Left ventricle myocardium inferior (tissue), 1 donor: ENCODE results near the gene CASZ1. TPM values are rescaled to one million over a fixed set of nuclear protein-coding genes. Genes with fewer than 3 reads are reported as not detected.

Source experiments
- DNase-seq: peaks from one replicate; pipeline ENCODE4 v3.0.0-alpha.2; 2020
- H3K27ac ChIP-seq: fragments of 200-600 bp; replicated peaks from 2 replicates; pipeline ENCODE4 v1.8.0; 2021
- H3K27me3 ChIP-seq: fragments of 200-600 bp; 2 replicates; pipeline ENCODE4 v1.8.0; 2021; ENCODE audit warnings: low read depth
- H3K36me3 ChIP-seq: fragments of 200-600 bp; 2 replicates; pipeline ENCODE4 v1.8.0; 2021
- H3K4me1 ChIP-seq: fragments of 200-600 bp; 2 replicates; pipeline ENCODE4 v1.8.0; 2021
- H3K4me3 ChIP-seq: fragments of 200-600 bp; 2 replicates; pipeline ENCODE4 v1.8.0; 2021; ENCODE audit warnings: mild to moderate bottlenecking, moderate library complexity
- H3K9me3 ChIP-seq: fragments of 200-600 bp; replicated peaks from 2 replicates; pipeline ENCODE4 v1.8.0; 2021
- CTCF ChIP-seq: fragments of 200-600 bp; IDR thresholded peaks from 2 replicates; pipeline ENCODE4 v1.8.0; 2021; ENCODE audit warnings: antibody characterized with exemption, mild to moderate bottlenecking, borderline replicate concordance
- intact Hi-C: fragments of 100-400 bp; cut with micrococcal nuclease; formaldehyde crosslinking; loops from one replicate; pipeline ENCODE4 v1.11.0; 2022
- total RNA-seq: library from RNA; stranded (reverse); fragmentation: NEBNext Ultra II Directional; extraction: Animal tissue kit (Norgen Biotek cat#: 25700); gene quantifications from one replicate; pipeline ENCODE4 v1.2.1, GENCODE V29; 2021
- donor health status: DM: no; HTN: yes; CAD: no; lungs with severe emphysema.

CASZ1 gene
- total RNA-seq, 1 donor from 2014 or later: 56.3 TPM

GRCh38 chr1:10712568-10713362 lies 83.7 kb downstream of the CASZ1 start:
- Histone ChIP-seq H3K27me3 (peaks cover 11% of the 10 kb centered on the region), H3K4me3 (no peak overlapping the region), H3K9me3 (no peaks in the 10 kb centered on the region), H3K27ac (peak overlapping the region; percentile 75), H3K4me1 (peaks cover 78% of the 10 kb centered on the region), H3K36me3 (no peaks in the 10 kb centered on the region)
- no peak for DNase-seq
- intact Hi-C loops: no loop called here
- TF ChIP-seq CTCF: no peak

- Histone ChIP-seq H3K36me3 (no peaks in the 10 kb centered on the region), H3K9me3 (no peaks in the 10 kb centered on the region), H3K27ac (no peak overlapping the region), H3K27me3 (peaks cover 11% of the 10 kb centered on the region), H3K4me3 (no peak overlapping the region), H3K4me1 (peaks cover 80% of the 10 kb centered on the region)
- TF ChIP-seq CTCF: no peak
- DNase-seq: no peak
- intact Hi-C loops: no loop called here
Observed at GRCh38 chr1:10710489-10710888, 86.0 kb downstream of the CASZ1 start.

GRCh38 chr1:10709646-10710045 lies 86.8 kb downstream of the CASZ1 start:
- H3K4me3 ChIP-seq: no peak overlapping the region
- H3K36me3 ChIP-seq: no peaks in the 10 kb centered on the region
- H3K27ac ChIP-seq: no peak overlapping the region
- TF ChIP-seq CTCF: no peak
- H3K27me3 ChIP-seq: peaks cover 5% of the 10 kb centered on the region
- intact Hi-C loops: no loop called here
- peaks cover 76% of the 10 kb centered on the region for H3K4me1 ChIP-seq
- no peak for DNase-seq
- H3K9me3 ChIP-seq: no peaks in the 10 kb centered on the region

- Histone ChIP-seq H3K4me3 (no peak overlapping the region), H3K27ac (no peak overlapping the region), H3K4me1 (peaks cover 72% of the 10 kb centered on the region), H3K36me3 (no peaks in the 10 kb centered on the region), H3K9me3 (no peaks in the 10 kb centered on the region), H3K27me3 (peaks cover 5% of the 10 kb centered on the region)
- DNase-seq: no peak
- TF ChIP-seq CTCF: no peak
- intact Hi-C loops: no loop called here
Observed at GRCh38 chr1:10709165-10709564, 87.3 kb downstream of the CASZ1 start.

- no peaks in the 10 kb centered on the region for H3K9me3 ChIP-seq
- H3K4me3 ChIP-seq: no peak overlapping the region
- TF ChIP-seq CTCF: no peak
- H3K4me1 ChIP-seq: peaks cover 68% of the 10 kb centered on the region
- no peak for DNase-seq
- no peak overlapping the region for H3K27ac ChIP-seq
- intact Hi-C loops: no loop called here
- H3K36me3 ChIP-seq: peaks cover 2% of the 10 kb centered on the region
- peaks cover 5% of the 10 kb centered on the region for H3K27me3 ChIP-seq
Observed at GRCh38 chr1:10708757-10709156, 87.7 kb downstream of the CASZ1 start.
